GM10847 (cell line): ENCODE measurements around the gene TSPAN11.

ENCODE experiments used
- POLR2A ChIP-seq: IDR thresholded peaks from 2 replicates; pipeline ENCODE4 v1.6.1; 2011; ENCODE audit not compliant: insufficient read length; ENCODE audit errors: extremely low read depth

TSPAN11 gene

GRCh38 chr12:31026202-31026601 is 99.7 kb downstream of the TSPAN11 start:
- TF ChIP-seq POLR2A = no peak

GRCh38 chr12:31029468-31029867 is 102.9 kb downstream of the TSPAN11 start:
- TF ChIP-seq POLR2A = no peak

GRCh38 chr12:31029916-31030562 is 103.5 kb downstream of the TSPAN11 start:
- TF ChIP-seq POLR2A = no peak

GRCh38 chr12:31031951-31032335 is 105.4 kb downstream of the TSPAN11 start:
- no peak for TF ChIP-seq POLR2A

GRCh38 chr12:31033146-31033545 is 106.6 kb downstream of the TSPAN11 start:
- TF ChIP-seq POLR2A = no peak

- no peak for TF ChIP-seq POLR2A
Observed at GRCh38 chr12:31033681-31034080, 107.1 kb downstream of the TSPAN11 start.

GRCh38 chr12:31034372-31034771 is 107.8 kb downstream of the TSPAN11 start:
- TF ChIP-seq POLR2A = no peak

GRCh38 chr12:31035226-31035625 is 108.7 kb downstream of the TSPAN11 start:
- TF ChIP-seq POLR2A = no peak

GRCh38 chr12:31035967-31036665 is 109.6 kb downstream of the TSPAN11 start:
- no peak for TF ChIP-seq POLR2A

GRCh38 chr12:31037028-31037427 is 110.5 kb downstream of the TSPAN11 start:
- TF ChIP-seq POLR2A = no peak

GRCh38 chr12:31037931-31038330 is 111.4 kb downstream of the TSPAN11 start:
- TF ChIP-seq POLR2A = no peak

- no peak for TF ChIP-seq POLR2A
Observed at GRCh38 chr12:31041033-31041564, 114.6 kb downstream of the TSPAN11 start.
